GM12872 (cell line): ENCODE measurements around the gene ARL2BP.

Experiments used
- CTCF ChIP-seq: IDR thresholded peaks from 3 replicates; pipeline ENCODE4 v1.5.1; 2011; ENCODE audit warnings: low read depth, mild to moderate bottlenecking, low read length, moderate library complexity; ENCODE audit not compliant: insufficient read depth

ARL2BP gene

DNA sequence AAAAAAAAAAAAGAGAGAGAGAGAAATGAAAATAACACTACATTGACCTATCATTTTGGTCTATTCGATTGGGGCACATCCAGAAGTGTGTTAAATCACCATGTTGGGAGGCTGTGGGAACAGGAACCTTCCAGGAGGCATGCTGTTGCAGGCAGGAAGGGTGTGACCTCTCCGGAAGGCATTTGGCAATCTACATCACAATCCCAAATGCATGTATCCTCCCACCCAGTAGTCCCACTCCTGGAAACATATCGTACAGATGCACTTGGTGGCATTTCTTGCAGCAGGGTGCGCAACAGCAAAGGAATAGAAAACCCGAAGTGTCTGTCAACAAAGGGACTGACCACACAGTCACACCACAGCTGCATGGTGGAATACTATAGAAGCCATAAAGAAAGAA lies 31.5 kb downstream of the ARL2BP start:
- TF ChIP-seq CTCF: no peak

DNA sequence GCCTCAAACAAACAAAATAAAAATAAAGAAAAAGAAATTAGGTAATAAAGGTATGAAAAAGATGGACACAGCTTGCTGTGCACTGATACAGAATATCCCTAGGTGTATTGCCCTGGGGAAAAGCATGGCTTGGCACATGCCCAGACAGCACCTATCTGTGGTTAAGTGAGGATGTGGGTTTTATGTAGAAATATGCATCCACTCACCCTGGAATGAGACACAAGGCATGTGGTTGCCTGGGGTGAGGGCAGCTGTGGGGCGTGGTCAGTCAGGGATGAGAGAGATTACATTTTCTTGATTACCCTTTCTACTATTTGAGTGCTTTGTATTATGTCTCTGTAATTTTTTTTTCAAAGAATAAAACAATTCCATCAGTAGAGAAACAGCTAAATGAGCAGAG lies 32.5 kb downstream of the ARL2BP start:
- no peak for TF ChIP-seq CTCF

- TF ChIP-seq CTCF: no peak
Observed at GRCh38 chr16:57278494-57278893, 33.4 kb downstream of the ARL2BP start.

- no peak for TF ChIP-seq CTCF
Observed at GRCh38 chr16:57279780-57280638, 35.0 kb downstream of the ARL2BP start.

GRCh38 chr16:57281791-57282190 lies 36.7 kb downstream of the ARL2BP start:
- TF ChIP-seq CTCF: no peak

DNA sequence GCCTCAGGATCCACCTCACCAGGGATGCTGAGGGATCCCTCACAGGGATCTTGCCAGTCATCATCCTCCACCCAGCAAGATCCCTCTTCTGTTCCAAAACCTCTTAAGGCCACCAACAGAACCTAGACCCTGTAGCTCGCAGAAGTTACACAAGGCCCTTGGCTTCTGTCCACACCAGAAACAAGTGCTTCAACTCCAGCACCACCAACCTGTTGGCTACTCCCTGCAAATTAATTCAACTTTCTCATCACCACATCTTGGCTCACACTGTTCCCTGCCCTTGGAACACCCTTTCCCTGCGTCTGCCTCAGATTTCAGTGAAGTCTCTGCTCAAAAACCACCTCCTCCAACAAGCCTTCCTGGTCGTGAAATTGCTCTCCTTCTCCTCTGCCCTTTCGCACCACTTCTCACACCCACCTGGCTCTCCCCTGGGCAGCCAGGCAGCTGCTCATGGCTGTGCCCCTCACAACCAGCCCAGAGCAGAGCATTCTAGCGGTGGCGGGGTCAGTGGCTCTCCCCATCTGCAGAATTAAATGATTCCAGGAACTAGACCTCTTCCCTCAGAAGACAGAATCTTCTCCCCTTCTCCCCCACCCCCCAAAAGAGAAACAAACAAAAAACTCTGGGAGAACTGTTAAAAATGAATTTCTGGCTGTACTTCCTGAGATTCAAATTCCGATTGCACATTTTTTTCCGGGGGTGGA lies 37.6 kb downstream of the ARL2BP start:
- TF ChIP-seq CTCF: no peak

GRCh38 chr16:57283214-57283958 lies 38.3 kb downstream of the ARL2BP start:
- no peak for TF ChIP-seq CTCF
